Measurements from ENCODE around the gene TMC3. TPM values are rescaled to one million over a fixed set of nuclear protein-coding genes. Genes with fewer than 3 reads are reported as not detected.

Gene TMC3
- total and polyA plus RNA-seq, 9 donors, result 0.05 to 0.23 TPM; not detected in 7

- H3K36me3 ChIP-seq, result no peaks in the 10 kb centered on the region
- DNase-seq, result no peak
These were observed 59.6 kb downstream of the TMC3 start for GRCh38 chr15:81314378-81314777.

GRCh38 chr15:81313686-81314085, 60.3 kb downstream of the TMC3 start:
- WGBS, 3 donors, result 80 to 88% (median 84%) methylated on average over 5 of the region's 5 CpGs
- H3K4me1 ChIP-seq (ENCODE audit: insufficient read depth), result peaks cover 6% of the 10 kb centered on the region
- intact Hi-C loops (cut with DNase I), result no loop called here
- no peaks in the 10 kb centered on the region for H3K36me3 ChIP-seq
- H3K27me3 ChIP-seq, result no peaks in the 10 kb centered on the region
- peak overlapping the region in 1 of 2 donors; percentile 66 for H3K27ac ChIP-seq
- no peaks in the 10 kb centered on the region for H3K9me3 ChIP-seq
- TF ChIP-seq CTCF (IDR thresholded peaks at IDR 0.05) (no peak), POLR2A (IDR thresholded peaks at IDR 0.05) (no peak), EP300 (IDR thresholded peaks at IDR 0.05) (no peak)
- H3K4me3 ChIP-seq, result no peak overlapping the region
- no peak for DNase-seq

More at GRCh38 chr15:81314378-81314777, 59.6 kb downstream of the TMC3 start:
- Histone ChIP-seq H3K9me3 (no peaks in the 10 kb centered on the region), H3K4me1 (ENCODE audit: insufficient read depth) (peaks cover 6% of the 10 kb centered on the region), H3K27ac (no peak overlapping the region), H3K27me3 (no peaks in the 10 kb centered on the region), H3K4me3 (no peak overlapping the region)
- TF ChIP-seq POLR2A (IDR thresholded peaks at IDR 0.05), result no peak
- TF ChIP-seq CTCF (IDR thresholded peaks at IDR 0.05), result no peak
- no peak for TF ChIP-seq EP300 (IDR thresholded peaks at IDR 0.05)
- intact Hi-C loops (cut with DNase I), result no loop called here
- 95 to 98% (median 97%) methylated on average over 5 of the region's 5 CpGs for WGBS, 3 donors

GRCh38 chr15:81312790-81313543, 61.0 kb downstream of the TMC3 start:
- H3K9me3 ChIP-seq, result no peaks in the 10 kb centered on the region
- TF ChIP-seq EP300 (IDR thresholded peaks at IDR 0.05) (no peak), CTCF (IDR thresholded peaks at IDR 0.05) (no peak), POLR2A (IDR thresholded peaks at IDR 0.05) (no peak)
- H3K27ac ChIP-seq, result peak overlapping the region in 1 of 2 donors; percentile 66
- no peak overlapping the region for H3K4me3 ChIP-seq
- WGBS, 3 donors, result 37 to 44% (median 40%) methylated on average over 22 of the region's 22 CpGs
- DNase-seq, result peak; percentile 82 to 92 (median 84)
- peaks cover 6% of the 10 kb centered on the region for H3K4me1 ChIP-seq (ENCODE audit: insufficient read depth)
- no peaks in the 10 kb centered on the region for H3K27me3 ChIP-seq
- no peaks in the 10 kb centered on the region for H3K36me3 ChIP-seq
- intact Hi-C loops (cut with DNase I), result no loop called here

- intact Hi-C loops (cut with DNase I), result no loop called here
- H3K27ac ChIP-seq, result no peak overlapping the region
- 86 to 94% (median 90%) methylated on average over 10 of the region's 10 CpGs for WGBS, 3 donors
- H3K36me3 ChIP-seq, result no peaks in the 10 kb centered on the region
- H3K27me3 ChIP-seq, result no peaks in the 10 kb centered on the region
- H3K4me3 ChIP-seq, result no peak overlapping the region
- DNase-seq, result no peak
- TF ChIP-seq POLR2A (IDR thresholded peaks at IDR 0.05) (no peak), CTCF (IDR thresholded peaks at IDR 0.05) (no peak), EP300 (IDR thresholded peaks at IDR 0.05) (no peak)
- H3K4me1 ChIP-seq (ENCODE audit: insufficient read depth), result peaks cover 6% of the 10 kb centered on the region
- H3K9me3 ChIP-seq, result no peaks in the 10 kb centered on the region
These were observed 62.1 kb downstream of the TMC3 start for GRCh38 chr15:81311752-81312464.
